IPS-18a (cell line): ENCODE results near the gene GPR179.

Experiments
- H3K27ac ChIP-seq: one replicate; pipeline ENCODE4 v1.5.1; 2013; ENCODE audit warnings: low read length
- H3K27me3 ChIP-seq: one replicate; pipeline ENCODE4 v1.6.1; 2013; ENCODE audit warnings: mild to moderate bottlenecking, low read length; ENCODE audit not compliant: control insufficient read depth, insufficient read depth
- H3K36me3 ChIP-seq: one replicate; pipeline ENCODE4 v1.6.1; 2013; ENCODE audit warnings: low read depth, low read length; ENCODE audit not compliant: control insufficient read depth
- H3K4me1 ChIP-seq: one replicate; pipeline ENCODE4 v1.6.1; 2013; ENCODE audit warnings: low read depth, low read length; ENCODE audit not compliant: control insufficient read depth
- H3K4me3 ChIP-seq: one replicate; pipeline ENCODE4 v1.5.1; 2013; ENCODE audit warnings: low read length
- H3K9ac ChIP-seq: one replicate; pipeline ENCODE4 v1.6.1; 2013; ENCODE audit warnings: mild to moderate bottlenecking, low read length, moderate library complexity
- H3K9me3 ChIP-seq: one replicate; pipeline ENCODE4 v1.6.1; 2013; ENCODE audit warnings: low read depth, low read length; ENCODE audit not compliant: control insufficient read depth

GPR179 gene

DNA sequence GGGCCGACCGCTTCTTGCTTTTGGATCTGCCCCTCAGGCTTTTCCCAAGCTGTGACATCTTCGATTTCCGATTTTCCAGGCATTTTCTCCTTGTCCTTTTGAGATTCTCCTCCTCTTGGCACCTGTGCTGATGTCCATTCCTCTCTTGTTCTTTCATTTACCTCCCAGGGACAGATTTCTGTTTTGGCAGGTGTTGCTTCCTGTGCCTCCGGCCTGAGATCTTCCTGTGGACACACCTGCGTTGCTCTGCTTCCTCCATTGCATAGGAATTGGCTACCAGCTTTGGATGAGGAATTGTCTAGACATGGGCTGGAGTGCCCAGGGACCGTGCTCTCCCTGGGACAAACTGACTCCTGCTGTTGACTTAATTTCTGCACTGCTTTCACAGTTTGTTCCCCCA lies 15.1 kb downstream of the GPR179 start:
- peaks cover 3% of the 10 kb centered on the region for H3K36me3 ChIP-seq
- no peaks in the 10 kb centered on the region for H3K27me3 ChIP-seq
- H3K9me3 ChIP-seq: no peaks in the 10 kb centered on the region
- H3K27ac ChIP-seq: no peak overlapping the region
- peaks cover 10% of the 10 kb centered on the region for H3K4me1 ChIP-seq
- H3K9ac ChIP-seq: no peak overlapping the region
- no peak overlapping the region for H3K4me3 ChIP-seq

DNA sequence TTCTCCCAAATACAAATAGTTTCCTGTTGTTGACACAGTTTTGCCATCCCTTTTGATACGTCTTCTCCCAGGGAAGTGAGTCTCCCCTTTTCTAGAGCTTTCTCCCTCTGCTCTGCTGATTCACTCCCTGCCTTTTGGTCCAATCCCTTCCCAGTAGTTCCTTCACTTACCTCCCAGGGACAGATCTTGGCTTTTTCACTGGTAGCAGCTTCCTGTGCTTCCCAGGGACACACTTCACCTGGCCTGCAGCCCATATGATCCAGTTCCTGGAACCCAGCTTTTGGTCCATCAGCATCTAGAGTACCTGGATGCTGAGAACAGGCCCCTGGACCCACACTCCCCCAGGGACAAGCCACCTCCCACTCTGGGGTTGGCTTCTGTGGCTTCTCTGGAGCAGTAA lies 15.8 kb downstream of the GPR179 start:
- Histone ChIP-seq H3K9me3 (no peaks in the 10 kb centered on the region), H3K36me3 (peaks cover 5% of the 10 kb centered on the region), H3K9ac (no peak overlapping the region), H3K4me3 (no peak overlapping the region), H3K4me1 (peaks cover 10% of the 10 kb centered on the region), H3K27ac (no peak overlapping the region), H3K27me3 (no peaks in the 10 kb centered on the region)

GRCh38 chr17:38326996-38327792 lies 16.6 kb downstream of the GPR179 start:
- Histone ChIP-seq H3K36me3 (peaks cover 10% of the 10 kb centered on the region), H3K9ac (no peak overlapping the region), H3K9me3 (no peaks in the 10 kb centered on the region), H3K4me1 (peaks cover 10% of the 10 kb centered on the region), H3K27me3 (no peaks in the 10 kb centered on the region), H3K4me3 (no peak overlapping the region), H3K27ac (no peak overlapping the region)

GRCh38 chr17:38325221-38325851 lies 18.4 kb downstream of the GPR179 start:
- no peaks in the 10 kb centered on the region for H3K9me3 ChIP-seq
- no peak overlapping the region for H3K4me3 ChIP-seq
- peaks cover 11% of the 10 kb centered on the region for H3K36me3 ChIP-seq
- H3K4me1 ChIP-seq: peaks cover 10% of the 10 kb centered on the region
- peak overlapping the region; percentile 47 for H3K9ac ChIP-seq
- no peak overlapping the region for H3K27ac ChIP-seq
- H3K27me3 ChIP-seq: no peaks in the 10 kb centered on the region

GRCh38 chr17:38324772-38325171 lies 19.0 kb downstream of the GPR179 start:
- Histone ChIP-seq H3K4me3 (no peak overlapping the region), H3K27me3 (no peaks in the 10 kb centered on the region), H3K36me3 (peaks cover 15% of the 10 kb centered on the region), H3K27ac (no peak overlapping the region), H3K9me3 (no peaks in the 10 kb centered on the region), H3K9ac (peak overlapping the region; percentile 47), H3K4me1 (peaks cover 10% of the 10 kb centered on the region)

DNA sequence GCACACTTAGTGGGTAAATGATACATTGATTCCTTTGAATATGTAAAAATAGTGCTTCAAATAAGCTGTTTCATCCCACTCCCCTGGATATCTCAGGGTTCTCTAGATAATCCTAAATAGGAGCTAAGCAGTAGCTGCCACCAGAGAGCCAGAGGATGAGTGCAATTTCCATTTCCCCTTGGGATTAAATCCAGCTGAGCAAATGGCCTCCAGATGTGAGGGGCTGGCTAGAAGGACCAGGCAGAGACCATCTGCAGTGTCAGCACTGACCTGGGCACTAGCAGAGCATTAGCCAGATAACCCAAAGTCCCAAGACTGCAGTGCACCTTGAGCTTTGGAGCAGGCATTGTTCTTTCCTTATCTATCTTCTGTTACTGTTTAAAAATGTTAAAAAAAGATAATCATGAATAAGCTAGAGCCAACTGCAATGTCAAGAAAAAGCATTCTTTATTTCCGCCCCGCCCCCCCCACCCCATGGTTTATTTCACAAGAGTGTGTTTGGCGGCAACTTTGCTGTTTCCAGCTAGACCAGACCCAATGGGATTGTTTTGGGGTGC lies 19.5 kb downstream of the GPR179 start:
- Histone ChIP-seq H3K36me3 (peaks cover 18% of the 10 kb centered on the region), H3K27me3 (no peaks in the 10 kb centered on the region), H3K9ac (no peak overlapping the region), H3K4me1 (peaks cover 10% of the 10 kb centered on the region), H3K9me3 (no peaks in the 10 kb centered on the region), H3K27ac (no peak overlapping the region), H3K4me3 (no peak overlapping the region)

DNA sequence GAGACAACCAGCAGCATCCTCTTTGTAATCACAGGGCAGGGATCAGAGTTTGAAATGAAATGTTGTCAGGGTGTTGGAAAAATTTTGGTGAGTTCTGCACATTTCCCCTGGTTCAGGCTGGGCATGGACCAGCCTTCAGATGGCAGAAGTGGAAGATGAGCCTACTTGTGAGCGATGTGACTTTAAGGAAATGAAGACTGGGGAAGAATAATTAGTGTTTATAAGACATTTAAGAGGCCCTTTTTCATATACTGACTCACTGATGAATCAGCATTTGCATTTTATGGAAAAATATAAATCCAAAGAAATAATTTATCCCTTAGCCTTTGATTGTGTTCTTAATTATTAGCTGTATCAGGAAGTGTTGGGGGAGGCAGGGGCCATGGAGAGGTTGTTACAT lies 20.9 kb downstream of the GPR179 start:
- peaks cover 19% of the 10 kb centered on the region for H3K36me3 ChIP-seq

DNA sequence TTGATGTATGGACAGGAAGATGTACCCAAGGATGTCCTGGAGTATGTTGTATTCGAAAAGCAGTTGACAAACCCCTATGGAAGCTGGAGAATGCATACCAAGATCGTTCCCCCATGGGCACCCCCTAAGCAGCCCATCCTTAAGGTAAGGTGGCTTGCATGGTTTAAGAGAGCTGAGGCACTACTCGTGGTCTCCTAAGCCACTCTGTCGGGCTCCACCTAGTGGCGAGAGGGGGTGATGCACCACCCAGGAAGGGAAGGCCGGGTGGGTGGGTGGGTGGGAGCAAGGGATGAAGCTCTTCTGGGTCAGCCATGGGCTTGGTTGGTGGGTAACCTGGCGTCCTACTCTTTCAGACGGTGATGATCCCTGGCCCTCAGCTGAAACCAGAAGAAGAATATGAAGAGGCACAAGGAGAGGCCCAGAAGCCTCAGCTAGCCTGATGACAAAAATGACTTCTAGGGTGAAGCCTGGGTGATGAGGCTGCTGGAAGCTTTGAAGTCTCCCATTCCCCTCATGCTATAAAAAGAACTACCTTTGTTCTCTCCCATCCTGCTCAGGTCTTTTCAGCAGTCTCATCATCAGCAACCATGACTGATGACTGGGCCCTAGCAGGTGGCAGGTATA lies 21.5 kb downstream of the GPR179 start:
- Histone ChIP-seq H3K27me3 (no peaks in the 10 kb centered on the region), H3K9me3 (no peaks in the 10 kb centered on the region), H3K4me3 (no peak overlapping the region), H3K4me1 (peaks cover 10% of the 10 kb centered on the region), H3K27ac (no peak overlapping the region), H3K36me3 (peaks cover 19% of the 10 kb centered on the region), H3K9ac (no peak overlapping the region)

More for the DNA sequence above, 20.9 kb downstream of the GPR179 start:
- Histone ChIP-seq H3K4me3 (no peak overlapping the region), H3K4me1 (peaks cover 10% of the 10 kb centered on the region), H3K9me3 (no peaks in the 10 kb centered on the region), H3K27ac (no peak overlapping the region), H3K9ac (no peak overlapping the region), H3K27me3 (no peaks in the 10 kb centered on the region)

DNA sequence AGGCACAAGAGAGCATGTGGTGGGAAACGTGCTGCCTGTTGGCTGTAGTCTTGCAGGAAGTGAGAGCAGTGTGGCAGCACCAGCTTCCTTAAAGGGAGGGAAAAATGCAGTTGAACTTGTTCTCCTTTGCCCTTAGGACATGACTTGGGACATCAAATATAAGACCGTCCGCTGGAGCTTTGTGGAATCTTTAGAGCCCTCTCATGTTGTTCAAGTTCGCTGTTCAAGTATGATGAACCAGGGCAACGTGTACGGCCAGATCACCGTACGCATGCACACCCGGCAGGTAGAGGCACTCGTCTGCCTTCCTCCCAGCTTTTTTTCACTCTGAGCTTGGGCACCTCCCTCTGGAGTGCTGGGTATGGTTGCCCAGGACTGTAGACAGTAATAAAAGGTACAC lies 23.3 kb downstream of the GPR179 start:
- Histone ChIP-seq H3K27me3 (no peaks in the 10 kb centered on the region), H3K36me3 (peaks cover 29% of the 10 kb centered on the region), H3K9ac (no peak overlapping the region), H3K4me3 (no peak overlapping the region), H3K9me3 (no peaks in the 10 kb centered on the region), H3K27ac (no peak overlapping the region), H3K4me1 (peaks cover 8% of the 10 kb centered on the region)

- H3K9ac ChIP-seq: no peak overlapping the region
- peaks cover 19% of the 10 kb centered on the region for H3K36me3 ChIP-seq
- H3K9me3 ChIP-seq: no peaks in the 10 kb centered on the region
- H3K4me1 ChIP-seq: no peaks in the 10 kb centered on the region
- H3K27me3 ChIP-seq: no peaks in the 10 kb centered on the region
- no peak overlapping the region for H3K4me3 ChIP-seq
- no peak overlapping the region for H3K27ac ChIP-seq
Measured at GRCh38 chr17:38317081-38317480, 26.7 kb downstream of the GPR179 start.

DNA sequence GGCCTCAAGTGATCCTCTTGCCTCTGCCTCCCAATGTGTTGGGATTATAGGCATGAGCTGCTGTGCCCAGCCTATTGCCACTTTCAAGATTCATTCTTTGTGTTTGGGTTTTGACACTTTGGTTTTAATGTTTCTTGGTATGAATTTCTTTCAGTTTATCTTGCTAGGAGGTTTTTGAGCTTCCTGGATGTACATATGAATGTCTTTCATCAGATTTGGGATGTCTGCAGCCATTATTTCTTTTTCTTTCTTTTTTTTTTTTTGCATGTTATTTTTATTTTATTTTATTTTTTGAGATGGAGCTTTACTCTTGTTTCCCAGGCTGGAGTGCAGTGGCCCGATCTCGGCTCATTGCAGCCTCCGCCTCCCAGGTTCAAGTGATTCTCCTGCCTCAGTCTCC lies 28.3 kb downstream of the GPR179 start:
- Histone ChIP-seq H3K9me3 (no peaks in the 10 kb centered on the region), H3K27ac (no peak overlapping the region), H3K36me3 (peaks cover 19% of the 10 kb centered on the region), H3K27me3 (no peaks in the 10 kb centered on the region), H3K9ac (no peak overlapping the region), H3K4me1 (no peaks in the 10 kb centered on the region), H3K4me3 (no peak overlapping the region)
